ENCODE data around the gene TRAF2.

DNA sequence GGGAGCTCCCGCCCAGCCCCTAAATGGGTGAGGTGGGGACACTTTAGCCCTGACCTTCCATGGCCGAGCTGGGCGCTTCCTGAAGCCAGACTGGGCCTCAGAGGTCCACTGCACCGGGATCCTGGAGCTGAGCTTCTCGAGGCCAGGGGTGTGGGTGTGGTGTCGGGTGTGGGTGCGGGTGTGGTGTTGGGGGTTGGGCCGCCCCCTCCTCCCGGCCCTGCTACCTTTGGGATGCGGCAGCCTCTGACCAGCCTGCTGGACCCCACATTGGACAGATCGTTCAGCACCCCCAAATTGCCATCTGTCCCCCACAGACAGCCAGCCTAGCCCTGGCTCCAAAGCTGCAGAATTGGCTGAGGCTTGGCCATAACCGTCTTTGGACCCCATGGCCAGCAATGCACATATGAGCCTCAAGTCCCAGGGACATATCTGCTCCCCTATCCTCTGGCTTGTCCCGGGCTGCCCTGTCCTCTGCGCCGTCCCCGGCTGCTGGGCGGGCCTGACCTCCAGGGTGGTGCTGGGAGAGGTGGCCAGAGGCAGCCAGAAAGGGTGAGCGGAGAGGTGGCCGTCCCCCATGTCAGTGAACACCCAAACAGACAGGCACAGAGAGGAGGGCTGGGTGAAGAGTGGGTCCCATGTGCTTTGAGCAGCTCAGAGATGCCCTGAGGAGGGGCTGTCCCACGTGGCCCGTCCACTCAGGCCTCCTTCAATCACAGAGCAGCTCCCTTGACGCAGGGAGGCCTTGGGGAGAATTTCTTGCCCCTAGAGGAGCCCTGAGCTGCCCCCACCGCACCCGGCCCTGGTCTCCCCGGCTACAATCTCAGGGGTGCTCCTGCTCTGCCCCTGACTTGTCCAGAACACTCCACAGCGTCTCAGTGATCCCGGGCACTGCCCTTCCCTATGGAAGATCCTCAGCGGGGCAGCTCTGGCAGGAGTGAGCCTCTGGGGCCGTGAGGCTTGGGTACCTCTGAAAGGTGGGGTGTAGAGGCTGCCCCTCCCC is 87.6 kb downstream of the TRAF2 start:
- TF ChIP-seq POLR2A (IDR thresholded peaks at IDR 0.05) (no peak), CTCF (IDR thresholded peaks at IDR 0.05 in 8 of 11, conservative IDR thresholded peaks at IDR 0.05 in 3 of 11) (no peak)

Data from spleen (tissue), 7 donors.